HG02571 (cell line): ENCODE data around the gene GDAP2.

Experiments
- ATAC-seq: cut with Tn5 transposase; IDR thresholded peaks from one replicate; pipeline ENCODE4 v1.9.1; 2021; ENCODE audit warnings: mild to moderate bottlenecking, moderate library complexity; ENCODE audit not compliant: unreplicated experiment

GDAP2 gene

GRCh38 chr1:117814856-117815797, 114.3 kb downstream of the GDAP2 start:
- ATAC-seq, result no peak
